Raji (cell line): ENCODE results near the gene CCDC68.

Experiments used
- POLR2A ChIP-seq: IDR thresholded peaks from 2 replicates; pipeline ENCODE4 v1.6.1; 2011; ENCODE audit warnings: low read depth, low read length, control low read depth; ENCODE audit not compliant: insufficient read depth

Gene CCDC68

GRCh38 chr18:54878659-54879358 is 80.5 kb downstream of the CCDC68 start:
- TF ChIP-seq POLR2A: no peak

- no peak for TF ChIP-seq POLR2A
Observed at GRCh38 chr18:54878159-54878622, 81.1 kb downstream of the CCDC68 start.

- no peak for TF ChIP-seq POLR2A
Observed at GRCh38 chr18:54877076-54877475, 82.2 kb downstream of the CCDC68 start.

GRCh38 chr18:54875063-54875462 is 84.2 kb downstream of the CCDC68 start:
- no peak for TF ChIP-seq POLR2A

- no peak for TF ChIP-seq POLR2A
Observed at GRCh38 chr18:54873884-54874255, 85.4 kb downstream of the CCDC68 start.

GRCh38 chr18:54872681-54873080 is 86.6 kb downstream of the CCDC68 start:
- TF ChIP-seq POLR2A: no peak

GRCh38 chr18:54871231-54871630 is 88.0 kb downstream of the CCDC68 start:
- no peak for TF ChIP-seq POLR2A

GRCh38 chr18:54867131-54867530 is 92.1 kb downstream of the CCDC68 start:
- no peak for TF ChIP-seq POLR2A

GRCh38 chr18:54860941-54861340 is 98.3 kb downstream of the CCDC68 start:
- no peak for TF ChIP-seq POLR2A

- no peak for TF ChIP-seq POLR2A
Observed at GRCh38 chr18:54859667-54860421, 99.4 kb downstream of the CCDC68 start.

GRCh38 chr18:54857499-54857898 is 101.8 kb downstream of the CCDC68 start:
- no peak for TF ChIP-seq POLR2A

- TF ChIP-seq POLR2A: no peak
Observed at GRCh38 chr18:54856105-54856646, 103.1 kb downstream of the CCDC68 start.

GRCh38 chr18:54852780-54853675 is 106.2 kb downstream of the CCDC68 start:
- no peak for TF ChIP-seq POLR2A
